Right ventricle myocardium superior (tissue), 1 donor: ENCODE measurements around the gene PODXL. TPM values are rescaled to one million over a fixed set of nuclear protein-coding genes. Genes with fewer than 3 reads are reported as not detected.

Experiments used
- ATAC-seq: fragments of 200-7000 bp; cut with Tn5 transposase; one replicate; pipeline ENCODE4 v1.9.1; 2020; ENCODE audit warnings: mild to moderate bottlenecking; ENCODE audit not compliant: poor library complexity
- DNase-seq: peaks from one replicate; pipeline ENCODE4 v3.0.0-alpha.2; 2020
- intact Hi-C: fragments of 100-400 bp; cut with DNase I; formaldehyde crosslinking; loops from one replicate; pipeline ENCODE4 v1.11.2; 2022
- long read RNA-seq: library from polyadenylated mRNA; unstranded; transcript quantifications from one replicate; pipeline ENCODE4 v2.0.0, GENCODE V29; 2021
- total RNA-seq: library from RNA; stranded (reverse); fragmentation: NEBNext Ultra II Directional; extraction: Animal tissue kit (Norgen Biotek cat#: 25700); gene quantifications from one replicate; pipeline ENCODE4 v1.2.1, GENCODE V29; 2021
- donor health status: DM: no; HTN: yes; CAD: no; lungs with severe emphysema.

Gene PODXL
- 57.1 TPM for total RNA-seq
- long read RNA-seq, transcript PODXL-201 (8 exons, 2,011 nt): major isoform, 7 of 80 reads
- long read RNA-seq, partial matches to known transcripts: 17 of 80 reads
- long read RNA-seq, other reads (novel, unspliced or antisense): 52 of 80 reads

DNA sequence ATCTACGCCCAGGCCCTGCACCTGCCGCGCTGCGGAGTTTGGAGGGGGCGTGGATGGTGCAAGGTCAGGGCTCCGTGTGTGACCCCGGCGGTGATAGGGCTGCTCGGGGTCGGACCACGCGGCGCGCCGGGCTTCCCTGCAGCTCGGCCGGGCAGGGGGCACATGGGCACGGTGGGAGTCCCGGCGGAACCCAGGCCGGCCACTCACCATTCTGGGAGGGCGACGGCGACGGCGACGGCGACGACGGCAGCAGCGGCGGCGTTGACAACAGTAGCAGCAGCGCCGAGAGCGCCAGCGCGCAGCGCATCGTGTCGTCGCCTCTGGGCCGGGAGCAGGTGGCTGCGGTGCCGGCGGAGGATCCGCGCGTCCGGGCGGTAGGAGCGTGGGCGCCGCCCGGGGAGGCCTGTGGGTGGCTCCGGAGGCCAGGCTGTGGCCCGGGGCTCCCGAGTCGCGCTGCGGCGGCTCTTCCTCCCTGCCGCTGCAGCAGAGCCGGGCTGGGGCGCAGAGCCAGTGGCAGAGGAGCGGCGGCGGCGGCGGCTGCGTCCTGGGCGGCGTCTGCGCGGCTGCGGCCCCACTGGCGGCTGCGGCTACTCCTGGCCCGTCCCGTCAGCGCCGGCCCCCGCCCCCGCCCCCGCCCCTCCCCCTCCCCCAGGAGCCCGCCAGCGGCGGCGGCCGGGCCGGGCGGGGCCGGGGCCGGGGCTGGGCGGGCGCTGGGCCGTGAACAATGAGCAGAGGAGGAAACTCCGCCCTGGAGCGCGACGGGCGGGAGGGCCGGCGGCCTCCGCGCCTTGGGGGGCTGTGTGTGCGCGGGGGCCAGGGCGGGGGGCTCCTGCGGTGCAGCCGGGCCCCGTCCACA is at the start of gene PODXL:
Gene PODXL, minus strand, starts transcription at position 576 of the 856 bp plus-strand sequence. Its CDS starts 269 bp downstream, at position 307.
- intact Hi-C loops: no loop called here
- peak; percentile 89 for DNase-seq
- ATAC-seq: peak; percentile 91

DNA sequence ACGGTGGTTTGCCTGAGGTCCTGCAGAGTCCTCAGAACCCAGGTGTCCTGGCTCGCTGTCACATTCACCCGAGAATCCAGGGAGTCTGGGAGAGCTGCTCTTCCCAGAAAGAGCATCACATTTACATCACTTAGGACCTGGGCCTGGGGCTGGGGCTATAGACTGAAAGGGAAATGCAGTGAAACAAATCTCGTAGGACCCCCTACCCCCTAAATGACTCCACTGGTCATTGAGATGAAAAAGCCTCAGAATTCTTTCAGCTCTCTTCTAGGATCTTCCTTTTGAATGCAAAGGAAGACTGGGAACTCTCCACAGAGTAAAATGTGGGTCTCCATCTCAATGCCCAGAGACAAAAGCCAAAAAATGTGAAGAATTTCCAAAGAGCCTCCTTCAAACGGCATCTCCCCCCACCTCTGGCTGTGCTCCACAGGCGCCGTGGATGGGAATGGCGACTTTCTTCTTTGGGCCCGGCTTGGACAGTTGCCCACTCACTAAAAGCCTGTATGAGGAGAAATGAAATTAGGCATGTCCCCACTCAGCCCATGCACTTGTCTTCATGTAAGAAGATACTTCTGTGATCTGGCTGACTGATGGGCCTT is 49.0 kb upstream of the PODXL start:
- ATAC-seq (no peak), DNase-seq (no peak)

DNA sequence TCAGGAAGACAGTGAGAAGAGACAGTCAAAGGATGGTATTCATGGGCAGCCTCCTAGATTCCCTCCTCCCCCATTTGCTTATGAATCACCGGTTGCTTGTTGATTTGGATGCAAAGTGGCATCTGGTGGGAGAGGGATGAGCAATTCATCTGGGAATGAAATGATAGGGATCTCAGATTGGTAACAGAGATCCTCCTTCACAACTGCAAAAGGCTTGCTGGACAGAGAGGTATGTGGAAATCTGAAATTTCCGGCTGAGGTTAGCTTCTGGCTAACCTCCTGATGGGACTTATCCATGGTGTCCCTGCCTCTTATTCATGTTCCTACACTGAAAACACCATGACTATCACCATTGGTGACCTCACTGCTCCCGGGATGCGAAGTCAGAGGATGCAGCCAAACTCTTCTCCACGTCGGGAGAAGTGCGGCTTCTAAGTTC is 48.4 kb upstream of the PODXL start:
- ATAC-seq (no peak), DNase-seq (no peak)
- intact Hi-C loops: no loop called here

More for the DNA sequence above, 49.0 kb upstream of the PODXL start:
- intact Hi-C loops: no loop called here

DNA sequence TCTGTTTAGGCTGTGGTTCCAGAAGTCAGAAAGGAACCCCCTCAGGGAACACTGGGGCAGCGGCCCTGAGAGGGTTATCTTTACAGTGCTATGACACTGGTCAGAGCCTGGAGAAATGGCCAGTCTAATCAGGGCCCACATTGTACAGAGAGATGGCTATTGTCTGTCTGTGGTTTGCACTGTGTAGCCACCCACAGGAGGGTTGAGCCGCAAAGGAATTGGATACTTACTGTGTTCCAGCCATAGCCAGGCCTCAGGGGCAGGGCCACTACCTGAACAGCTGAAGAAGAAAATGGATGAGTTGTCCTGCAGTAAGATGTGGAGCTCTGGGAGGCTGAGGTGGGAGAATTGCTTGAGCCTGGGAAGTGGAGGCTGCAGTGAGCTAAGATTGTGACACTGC is 47.5 kb upstream of the PODXL start:
- intact Hi-C loops: no loop called here
- ATAC-seq (no peak), DNase-seq (no peak)

DNA sequence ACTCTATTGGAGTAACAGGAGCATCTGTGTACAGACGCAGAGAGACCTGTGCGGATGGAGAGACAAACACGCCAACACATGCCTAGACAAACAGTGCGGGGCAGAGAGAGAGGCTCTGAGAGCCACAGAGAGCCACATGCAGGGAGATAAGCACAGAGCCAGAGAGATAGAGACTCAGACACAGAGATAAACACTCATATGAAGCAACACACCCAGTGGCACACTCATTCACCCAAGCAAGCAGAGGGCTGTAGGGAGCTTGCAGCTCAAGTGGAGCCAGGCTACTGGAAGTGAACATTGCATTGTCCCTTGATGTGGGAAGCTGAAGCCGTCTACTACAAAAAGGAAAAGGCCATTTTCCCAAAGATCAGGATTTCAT is 46.6 kb upstream of the PODXL start:
- no peak for DNase-seq
- intact Hi-C loops: no loop called here
- peak; percentile 76 for ATAC-seq

DNA sequence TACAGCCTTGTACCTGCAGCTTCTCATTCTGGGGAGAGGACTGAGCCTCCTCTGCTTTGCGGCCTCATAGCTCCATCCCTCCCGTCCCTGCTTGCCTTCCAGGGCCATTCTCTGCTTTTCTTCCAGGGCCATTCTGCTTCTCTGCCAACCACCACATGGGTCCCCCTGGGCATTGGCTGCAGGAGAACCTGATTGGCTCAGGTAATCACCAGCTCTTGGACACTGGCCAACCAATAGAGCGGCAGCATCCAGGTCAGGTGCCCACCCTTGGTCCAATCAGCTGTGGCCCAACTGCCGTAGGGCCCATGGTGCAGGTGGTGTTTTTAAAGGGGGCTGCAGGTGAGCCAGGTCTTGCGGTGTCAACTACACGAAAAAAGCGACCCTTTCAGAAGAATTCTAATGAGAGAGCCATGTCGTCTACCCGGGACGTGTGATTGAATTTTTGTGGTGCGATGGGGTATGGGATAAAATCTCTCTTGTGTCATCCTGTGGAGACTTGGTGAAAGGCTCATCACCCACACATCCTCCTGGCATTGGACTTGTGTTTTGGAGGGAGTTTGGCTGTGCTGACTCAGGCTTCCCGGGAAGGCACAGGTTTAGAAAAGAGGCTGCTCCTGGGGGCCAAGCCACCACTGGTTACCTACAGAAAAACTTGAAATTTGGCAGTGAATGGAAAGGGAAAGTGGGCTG is 46.0 kb upstream of the PODXL start:
- ATAC-seq (peak; percentile 36), DNase-seq (no peak)
- intact Hi-C loops: no loop called here

DNA sequence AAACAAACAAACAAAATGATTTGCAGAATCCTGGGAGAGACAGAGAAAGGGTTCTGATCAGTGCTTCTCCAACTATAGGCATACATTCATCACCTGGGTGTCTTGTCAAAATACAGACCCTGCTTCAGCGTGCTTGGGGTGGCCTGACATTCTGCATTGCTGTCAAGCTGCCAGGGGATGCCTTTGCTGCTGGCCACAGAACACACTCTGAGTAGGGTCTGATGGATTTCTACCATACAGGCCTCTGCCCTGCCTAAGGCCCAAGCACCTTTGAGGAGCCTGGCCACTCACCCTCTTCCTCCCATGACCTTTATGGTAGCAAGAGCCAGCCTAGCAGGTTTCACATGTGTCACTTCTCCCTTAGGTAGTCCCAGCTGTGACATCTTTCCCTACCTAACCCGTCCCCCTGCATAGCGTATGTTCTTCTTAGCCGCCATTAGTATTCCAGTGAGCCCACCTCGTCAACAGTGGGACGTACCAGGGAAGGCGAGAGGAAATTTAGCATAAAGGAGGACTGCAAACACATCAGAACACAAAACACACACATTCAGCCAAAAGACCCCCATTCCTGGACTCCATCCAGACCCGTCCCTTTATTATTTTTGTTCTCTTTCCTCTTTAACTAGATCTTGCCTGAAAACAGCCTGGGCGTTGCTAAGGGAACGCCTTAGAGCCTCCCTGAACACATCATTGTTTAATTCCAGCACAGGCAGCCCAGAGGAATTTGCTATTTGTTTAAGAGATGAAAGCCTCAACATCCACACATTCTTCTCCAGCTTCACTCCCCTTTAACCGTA is 43.9 kb upstream of the PODXL start:
- ATAC-seq: no peak
- intact Hi-C loops: no loop called here
- DNase-seq: no peak

DNA sequence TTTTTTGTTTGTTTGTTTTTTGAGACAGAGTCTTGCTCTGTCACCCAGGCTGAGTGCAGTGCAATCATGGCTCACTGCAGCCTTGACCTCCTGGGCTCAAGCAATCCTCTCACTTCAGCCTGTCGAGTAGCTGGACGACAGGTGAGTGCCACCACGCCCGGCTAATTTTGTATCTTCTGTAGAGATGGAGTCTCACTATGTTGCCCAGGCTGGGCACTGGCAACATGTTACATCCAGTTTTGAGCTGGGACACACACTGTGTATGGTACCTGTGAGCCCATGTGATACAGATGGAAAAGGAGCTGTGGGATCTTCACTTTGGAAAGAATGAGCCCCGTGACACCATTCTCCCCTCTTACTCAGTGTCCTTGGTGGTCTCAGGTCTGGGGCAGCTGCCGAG is 40.4 kb upstream of the PODXL start:
- DNase-seq (no peak), ATAC-seq (no peak)
- intact Hi-C loops: no loop called here

DNA sequence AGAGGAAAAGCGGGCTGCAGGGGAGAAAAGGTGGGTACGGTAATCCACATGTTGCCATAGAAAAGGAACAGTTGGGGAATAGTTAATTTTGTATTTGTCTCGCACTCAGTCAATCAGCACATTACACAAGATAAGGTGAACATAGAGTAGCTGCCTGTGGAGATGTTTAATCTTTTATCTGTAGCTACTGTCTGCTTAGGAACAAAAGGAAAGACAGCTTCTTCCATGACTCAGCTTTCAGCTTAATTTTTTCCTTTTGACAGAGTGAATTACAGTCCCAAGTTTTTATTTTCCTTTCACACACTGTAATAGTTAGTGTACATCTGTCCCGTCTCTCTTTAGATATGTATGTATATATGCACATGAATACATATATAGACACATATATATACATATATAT is 39.3 kb upstream of the PODXL start:
- intact Hi-C loops: no loop called here
- ATAC-seq: no peak
- no peak for DNase-seq

DNA sequence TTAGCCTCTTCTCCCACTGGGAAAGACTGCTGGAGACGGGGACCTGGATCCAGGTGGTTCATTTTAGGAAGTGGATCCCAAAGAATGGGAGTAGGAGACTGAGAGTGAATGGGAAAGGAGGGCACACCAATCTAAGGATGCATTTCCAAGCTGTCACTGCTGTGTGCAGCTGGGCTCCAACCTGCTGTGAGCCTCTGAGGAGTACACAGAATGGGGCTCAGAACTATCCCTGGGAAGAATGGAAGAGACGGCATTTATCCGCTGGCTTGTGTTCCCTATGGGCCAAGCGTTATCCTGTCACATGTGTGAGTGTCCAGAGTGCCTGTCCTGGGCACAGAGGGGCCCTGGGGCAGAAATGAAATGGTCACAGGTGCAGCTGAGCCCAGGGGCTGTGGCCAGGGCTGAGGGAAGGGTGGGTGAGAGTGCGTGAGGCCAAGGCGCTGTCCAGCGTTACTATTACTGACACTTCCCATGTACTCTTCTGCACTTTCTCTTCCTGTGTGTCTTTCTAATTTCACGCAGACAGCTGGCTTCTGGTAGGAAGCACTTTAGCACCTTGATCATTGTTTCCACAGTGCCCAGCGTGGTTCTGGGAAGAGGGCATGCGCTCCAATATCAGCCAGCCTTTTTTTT is 35.4 kb upstream of the PODXL start:
- intact Hi-C loops: no loop called here
- ATAC-seq (no peak), DNase-seq (no peak)

DNA sequence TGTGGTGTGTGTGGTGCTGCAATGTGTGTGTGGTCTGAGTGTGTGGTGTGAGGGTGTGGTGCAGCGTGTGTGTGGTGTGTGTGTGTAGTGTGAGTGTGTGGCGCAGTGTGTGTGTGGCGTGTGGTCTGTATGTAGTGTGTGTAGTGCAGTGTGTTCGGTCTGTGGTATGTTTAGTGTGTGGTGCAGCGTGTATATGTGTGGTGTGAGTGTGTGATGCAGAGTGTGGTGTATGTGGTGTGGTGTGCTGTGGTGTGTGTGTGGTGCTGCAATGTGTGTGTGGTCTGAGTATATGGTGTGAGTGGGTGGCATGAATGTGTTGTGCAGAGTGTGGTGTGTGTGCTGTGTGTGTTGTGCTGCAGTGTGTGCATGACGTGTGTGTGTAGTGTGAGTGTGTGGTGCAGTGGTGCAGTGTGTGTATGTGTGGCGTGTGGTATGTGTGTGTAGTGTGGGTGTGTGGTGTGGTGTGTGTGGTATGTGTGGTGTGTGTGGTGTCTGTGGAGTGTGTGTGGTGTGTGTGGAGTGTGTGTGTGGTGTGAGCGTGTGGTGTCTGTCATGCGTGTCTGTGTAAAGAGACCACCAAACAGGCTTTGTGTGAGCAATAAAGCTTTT is 31.0 kb upstream of the PODXL start:
- intact Hi-C loops: no loop called here
- DNase-seq (no peak), ATAC-seq (no peak)

DNA sequence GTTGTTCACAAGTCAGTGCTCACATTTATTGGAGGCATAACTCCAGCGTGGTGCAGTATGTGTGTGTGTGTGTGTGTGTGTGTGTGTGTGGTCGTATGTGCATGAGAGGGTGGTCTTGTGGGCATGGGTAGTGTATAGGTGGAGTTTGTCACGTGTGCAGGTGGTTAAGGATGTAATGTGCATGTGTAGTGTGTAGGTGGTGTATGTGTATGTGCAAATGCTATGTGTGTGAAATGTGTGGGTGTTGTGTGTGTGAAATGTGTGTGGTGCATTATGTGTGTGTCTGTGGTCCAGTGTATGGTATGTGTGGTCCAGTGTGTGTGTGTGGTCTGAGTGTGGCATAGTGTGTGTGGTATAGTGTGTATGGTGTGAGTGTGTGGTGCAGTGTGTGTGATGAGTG is 30.3 kb upstream of the PODXL start:
- ATAC-seq (no peak), DNase-seq (no peak)
- intact Hi-C loops: no loop called here

DNA sequence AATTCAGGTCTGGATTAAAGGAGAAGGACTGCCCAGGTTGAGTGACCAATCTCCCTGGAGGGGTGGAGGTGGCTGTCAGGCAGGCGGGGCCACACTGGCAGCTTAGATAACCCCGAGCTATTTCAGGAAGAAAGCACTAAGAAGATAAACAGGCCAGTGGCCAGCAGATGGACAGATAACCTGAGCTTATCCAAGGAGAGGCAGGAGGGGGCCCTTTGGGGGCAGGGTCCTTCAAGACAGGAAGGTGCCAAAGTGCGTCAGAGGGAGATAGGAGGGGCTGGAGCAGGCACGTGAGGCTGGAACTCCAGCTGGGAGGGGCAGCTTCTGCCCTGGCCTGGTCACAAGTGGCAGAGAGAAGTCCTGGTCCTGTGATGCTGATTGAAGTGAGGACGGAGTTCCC is 29.8 kb upstream of the PODXL start:
- peak; percentile 54 for ATAC-seq
- intact Hi-C loops: no loop called here
- DNase-seq: no peak

DNA sequence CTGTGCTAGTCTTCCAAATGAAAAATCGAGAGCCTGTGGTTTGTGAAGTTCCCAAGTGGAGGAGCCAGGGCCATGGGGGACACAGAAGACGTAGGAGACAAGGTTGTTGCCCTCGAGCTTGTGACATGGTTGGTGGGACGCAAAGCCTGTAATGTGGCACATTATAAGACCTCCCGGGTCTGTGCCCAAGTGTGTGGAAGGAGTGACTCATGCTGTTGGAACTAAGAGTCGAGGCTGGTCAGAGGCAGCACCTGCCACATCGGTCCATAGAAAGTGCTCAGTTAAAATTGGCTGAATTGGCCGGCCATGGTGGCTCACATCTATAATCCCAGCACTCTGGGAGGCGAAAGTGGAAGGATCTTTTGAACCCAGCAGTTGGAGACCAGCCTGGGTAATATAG is 27.0 kb upstream of the PODXL start:
- intact Hi-C loops: no loop called here
- no peak for DNase-seq

DNA sequence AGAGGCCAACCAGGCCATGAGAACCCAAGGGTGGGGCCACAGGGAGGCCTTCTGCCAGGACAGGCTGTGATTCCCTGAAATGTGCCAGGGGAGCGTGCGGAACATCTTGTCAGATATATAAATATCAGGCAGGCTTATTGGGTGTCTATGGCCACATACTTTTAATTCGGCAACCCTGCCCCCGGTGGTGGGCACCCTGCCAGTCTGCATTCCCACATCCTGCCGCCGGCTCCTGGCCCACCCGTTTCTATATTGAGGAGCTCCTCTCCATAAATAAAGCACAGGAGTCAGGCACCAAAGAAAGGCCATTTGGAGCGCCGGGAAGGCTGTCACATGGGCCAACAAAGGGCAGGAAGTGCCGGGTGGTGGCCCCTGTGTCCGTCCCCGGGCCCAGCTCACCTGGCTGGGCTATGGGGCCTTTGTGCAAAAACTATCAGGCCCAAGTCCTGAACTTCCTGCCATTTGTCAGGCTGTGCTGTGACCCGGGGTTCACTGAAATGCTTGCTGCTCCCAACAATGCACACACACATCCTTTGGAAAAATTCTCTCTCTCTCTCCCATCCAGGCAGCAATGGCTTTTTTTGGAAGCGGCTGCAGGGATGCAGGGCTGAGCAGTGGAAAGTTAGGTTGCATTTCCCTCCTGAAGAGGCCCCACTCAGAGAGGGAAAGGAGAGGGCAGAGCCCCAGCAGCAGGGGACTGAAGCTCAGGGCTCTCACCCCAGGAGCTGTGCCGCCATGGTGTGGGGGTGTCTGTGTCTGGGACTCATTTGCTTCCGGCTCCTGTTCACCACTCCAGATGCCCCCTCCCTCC is 25.0 kb upstream of the PODXL start:
- intact Hi-C loops: no loop called here
- ATAC-seq: peak; percentile 92
- peak; percentile 89 for DNase-seq

More for the DNA sequence above, 27.0 kb upstream of the PODXL start:
- ATAC-seq: no peak

DNA sequence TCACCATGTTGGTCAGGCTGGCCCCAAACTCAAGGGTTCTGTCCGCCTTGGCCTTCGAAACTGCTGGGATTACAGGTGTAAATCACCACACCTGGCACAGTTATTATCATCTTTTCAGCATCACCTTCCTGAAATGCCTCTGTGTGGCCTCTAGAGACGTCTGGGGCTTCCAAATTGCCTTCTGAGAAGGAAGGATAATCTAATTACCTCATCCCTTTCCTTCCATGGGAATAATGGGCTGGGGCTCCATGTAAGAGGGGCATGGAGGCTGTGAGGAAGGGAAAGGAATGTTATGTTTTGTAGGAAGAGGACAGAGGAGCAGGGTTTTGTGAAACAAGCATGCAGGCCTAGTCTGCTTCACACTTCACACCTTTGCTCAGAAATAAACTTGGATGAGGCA is 22.2 kb upstream of the PODXL start:
- intact Hi-C loops: no loop called here
- ATAC-seq: no peak
- no peak for DNase-seq

DNA sequence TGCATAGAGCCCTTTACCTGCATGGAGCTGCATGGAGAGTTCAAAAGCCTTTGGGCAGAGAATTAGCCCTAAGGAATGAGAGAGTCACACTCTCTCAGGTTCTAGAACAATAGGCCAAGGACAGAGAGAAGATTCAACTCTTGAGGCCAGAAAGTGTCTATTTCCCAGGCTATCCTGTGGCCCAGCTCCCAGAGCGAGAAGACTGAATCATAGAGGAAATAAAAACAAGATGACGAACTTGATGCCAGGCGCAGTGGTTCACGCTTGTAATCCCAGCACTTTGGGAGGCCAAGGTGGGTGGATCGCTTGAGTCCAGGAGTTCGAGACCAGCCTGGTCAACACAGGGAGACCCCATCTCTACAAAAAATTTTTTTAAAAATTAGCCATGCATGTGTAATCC is 18.3 kb upstream of the PODXL start:
- no peak for ATAC-seq
- no peak for DNase-seq
- intact Hi-C loops: no loop called here
